PC-9 (cell line): ENCODE measurements around the gene ADTRP. TPM values are rescaled to one million over a fixed set of nuclear protein-coding genes. Genes with fewer than 3 reads are reported as not detected.

ENCODE experiments used
- BruUV-seq: library from RNA; stranded (reverse); fragments of 400-500 nt; replicated peaks from 2 replicates; lab custom pipeline; 2021; lab: Mats Ljungman, UMichigan
- CTCF ChIA-PET: fragments of 300-600 bp; sonication (Branson Sonifier 250); formaldehyde crosslinking; loops from one replicate; lab custom pipeline; 2022; ENCODE audit warnings: antibody characterized with exemption; lab: Charles Lee
- POLR2A ChIA-PET: fragments of 300-600 bp; sonication (Branson Sonifier 250); formaldehyde crosslinking; loops from one replicate; lab custom pipeline; 2022; ENCODE audit warnings: antibody characterized with exemption; ENCODE audit not compliant: unreplicated experiment; lab: Charles Lee
- DNase-seq, 2 experiments: peaks; one replicate each; pipeline versions ENCODE4 v3.0.0 to v3.0.0-alpha.2; 2015 to 2022; ENCODE audit warnings: mixed read lengths in 1 of 2
- H2AFZ ChIP-seq: fragments of 200-600 bp; sonication (generic); 2 replicates; pipeline ENCODE4 v1.8.1; 2017; ENCODE audit warnings: antibody characterized with exemption
- H3F3A ChIP-seq: fragments of 200-600 bp; sonication (generic); 2 replicates; pipeline ENCODE4 v1.8.1; 2017; ENCODE audit warnings: antibody characterized with exemption, mild to moderate bottlenecking, low read depth; ENCODE audit not compliant: insufficient read depth
- H3K27ac ChIP-seq: fragments of 200-600 bp; sonication (generic); 2 replicates; pipeline ENCODE4 v1.6.1; 2016; ENCODE audit warnings: mixed run types
- H3K27me3 ChIP-seq: fragments of 200-600 bp; sonication (generic); 2 replicates; pipeline ENCODE4 v1.6.1; 2016; ENCODE audit warnings: low read depth, mixed run types; ENCODE audit not compliant: insufficient read depth
- H3K36me3 ChIP-seq: fragments of 200-600 bp; sonication (generic); 2 replicates; pipeline ENCODE4 v1.6.1; 2016; ENCODE audit warnings: low read depth, mixed run types
- H3K4me1 ChIP-seq: fragments of 200-600 bp; sonication (generic); replicated peaks from 2 replicates; pipeline ENCODE4 v1.6.1; 2016; ENCODE audit warnings: mixed run types; ENCODE audit not compliant: insufficient read depth
- H3K4me2 ChIP-seq: fragments of 200-600 bp; sonication (generic); 2 replicates; pipeline ENCODE4 v1.6.1; 2017; ENCODE audit warnings: mixed run types
- H3K4me3 ChIP-seq: fragments of 200-600 bp; sonication (generic); 2 replicates; pipeline ENCODE4 v1.6.1; 2016; ENCODE audit warnings: mixed run types
- H3K79me2 ChIP-seq: fragments of 200-600 bp; sonication (generic); 2 replicates; pipeline ENCODE4 v1.6.1; 2017; ENCODE audit warnings: low read depth, mixed run types
- H3K9me2 ChIP-seq: fragments of 200-600 bp; sonication (generic); 2 replicates; pipeline ENCODE4 v1.8.1; 2017; ENCODE audit warnings: mild to moderate bottlenecking; ENCODE audit not compliant: insufficient read depth
- H3K9me3 ChIP-seq: fragments of 200-600 bp; sonication (generic); 2 replicates; pipeline ENCODE4 v1.8.1; 2016; ENCODE audit warnings: low read depth; ENCODE audit not compliant: insufficient read depth
- H4K20me1 ChIP-seq: fragments of 200-600 bp; sonication (generic); 2 replicates; pipeline ENCODE4 v1.8.1; 2017; ENCODE audit not compliant: insufficient read depth
- EZH2 ChIP-seq: fragments of 200-600 bp; sonication (generic); IDR thresholded peaks from 2 replicates; pipeline ENCODE4 v1.8.0; 2017; ENCODE audit warnings: antibody characterized with exemption, low read depth
- intact Hi-C: fragments of 100-400 bp; cut with micrococcal nuclease; formaldehyde crosslinking; loops from one replicate; pipeline ENCODE4 v1.10.0; 2022; ENCODE audit not compliant: unreplicated experiment
- total RNA-seq: library from RNA; stranded (reverse); gene quantifications from 2 replicates; pipeline ENCODE4 v1.2.3, GENCODE V29; 2021
- TF ChIP-seq, protein P1 (sequence below): fragments of 200-600 bp; sonication (generic); conservative IDR thresholded peaks from 2 replicates; pipeline ENCODE4 v1.6.1; 2017; ENCODE audit warnings: mixed run types, antibody characterized with exemption, mild to moderate bottlenecking, moderate library complexity

The ADTRP gene
- total RNA-seq, 1 experiment from 2014 or later: 4.1 TPM

DNA sequence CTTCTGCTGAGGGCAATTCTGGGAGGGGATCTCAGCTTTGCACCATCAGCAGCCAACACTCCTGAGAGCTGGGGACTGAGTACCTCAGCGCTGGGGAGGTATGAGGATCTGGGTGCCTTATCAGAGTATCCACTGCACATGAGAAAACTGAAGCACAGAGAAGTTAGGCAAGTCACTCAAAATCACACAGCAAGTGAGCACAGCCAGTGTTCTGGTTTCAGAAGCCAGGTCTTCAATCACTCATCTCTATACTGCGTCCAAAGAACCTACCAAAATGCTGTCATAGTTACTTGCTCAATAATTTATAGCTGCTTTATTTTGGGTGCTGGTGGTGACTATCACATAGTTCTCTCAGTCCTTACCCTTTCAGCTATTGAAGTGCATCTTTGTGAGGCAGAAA lies 5.0 kb downstream of the ADTRP start:
- DNase-seq: no peak
- no peaks in the 10 kb centered on the region for H4K20me1 ChIP-seq
- no peaks in the 10 kb centered on the region for H3K27me3 ChIP-seq
- H3K79me2 ChIP-seq: peaks cover 5% of the 10 kb centered on the region; the same call in 1 of the 2 replicates
- H3K36me3 ChIP-seq: no peaks in the 10 kb centered on the region
- intact Hi-C loops: loop anchor here (5.0 kb wide), 3 partner anchors 71 to 834 kb away; no protein-coding TSS in a partner anchor
- H3K4me2 ChIP-seq: 0 out of 2 replicates have a peak overlapping the region, but pooled peaks have one; percentile 86
- no peaks in the 10 kb centered on the region for H3K9me3 ChIP-seq
- ChIA-PET POLR2A (no interaction called here), CTCF (interaction anchor here (0.6 kb wide), 1 partner anchor 204 kb away, joined by 5 read pairs; no protein-coding TSS in a partner anchor)
- H3F3A ChIP-seq: peaks cover 45% of the 10 kb centered on the region
- no TSS peak for BruUV-seq
- no peak for TF ChIP-seq EZH2
- TF ChIP-seq, protein P1, sequence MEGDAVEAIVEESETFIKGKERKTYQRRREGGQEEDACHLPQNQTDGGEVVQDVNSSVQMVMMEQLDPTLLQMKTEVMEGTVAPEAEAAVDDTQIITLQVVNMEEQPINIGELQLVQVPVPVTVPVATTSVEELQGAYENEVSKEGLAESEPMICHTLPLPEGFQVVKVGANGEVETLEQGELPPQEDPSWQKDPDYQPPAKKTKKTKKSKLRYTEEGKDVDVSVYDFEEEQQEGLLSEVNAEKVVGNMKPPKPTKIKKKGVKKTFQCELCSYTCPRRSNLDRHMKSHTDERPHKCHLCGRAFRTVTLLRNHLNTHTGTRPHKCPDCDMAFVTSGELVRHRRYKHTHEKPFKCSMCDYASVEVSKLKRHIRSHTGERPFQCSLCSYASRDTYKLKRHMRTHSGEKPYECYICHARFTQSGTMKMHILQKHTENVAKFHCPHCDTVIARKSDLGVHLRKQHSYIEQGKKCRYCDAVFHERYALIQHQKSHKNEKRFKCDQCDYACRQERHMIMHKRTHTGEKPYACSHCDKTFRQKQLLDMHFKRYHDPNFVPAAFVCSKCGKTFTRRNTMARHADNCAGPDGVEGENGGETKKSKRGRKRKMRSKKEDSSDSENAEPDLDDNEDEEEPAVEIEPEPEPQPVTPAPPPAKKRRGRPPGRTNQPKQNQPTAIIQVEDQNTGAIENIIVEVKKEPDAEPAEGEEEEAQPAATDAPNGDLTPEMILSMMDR: no peak
- H3K27ac ChIP-seq: peak overlapping the region; percentile 98
- no peaks in the 10 kb centered on the region for H3K9me2 ChIP-seq
- H3K4me1 ChIP-seq: peaks cover 55% of the 10 kb centered on the region
- no peak overlapping the region for H3K4me3 ChIP-seq
- no peak overlapping the region for H2AFZ ChIP-seq

DNA sequence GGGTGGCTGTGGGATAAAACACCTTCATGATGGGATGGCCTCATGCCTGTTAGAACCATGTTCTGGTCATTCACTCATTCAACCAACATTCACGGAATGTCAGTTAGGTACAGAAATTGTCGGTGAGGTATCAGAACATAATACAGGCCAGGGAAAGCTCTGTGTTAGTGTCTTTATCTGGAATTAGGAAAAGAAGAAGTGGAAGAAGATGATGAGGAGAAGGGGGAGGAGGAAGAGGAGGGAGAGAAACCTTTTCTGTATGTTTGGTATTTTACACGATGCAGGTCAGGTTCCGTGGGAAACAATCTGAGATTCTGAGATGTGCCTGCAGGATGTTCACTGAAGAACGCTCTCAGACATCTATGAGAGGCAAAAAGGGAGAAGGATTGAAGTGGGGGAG lies 5.6 kb downstream of the ADTRP start:
- no TSS peak for BruUV-seq
- DNase-seq: no peak
- no peak for TF ChIP-seq EZH2
- TF ChIP-seq, protein P1: no peak
- Histone ChIP-seq H3F3A (peaks cover 49% of the 10 kb centered on the region), H3K27ac (peak overlapping the region; percentile 98), H3K4me1 (peaks cover 61% of the 10 kb centered on the region), H3K9me2 (no peaks in the 10 kb centered on the region), H3K4me2 (peak overlapping the region; percentile 86), H3K79me2 (peaks cover 6% of the 10 kb centered on the region; the same call in 1 of the 2 replicates), H3K4me3 (no peak overlapping the region), H3K36me3 (no peaks in the 10 kb centered on the region), H4K20me1 (no peaks in the 10 kb centered on the region), H2AFZ (0 out of 2 replicates have a peak overlapping the region, but pooled peaks have one; percentile 14), H3K27me3 (no peaks in the 10 kb centered on the region), H3K9me3 (no peaks in the 10 kb centered on the region)
- POLR2A ChIA-PET: no interaction called here
- intact Hi-C loops: loop anchor here (5.0 kb wide), 3 partner anchors 71 to 834 kb away; no protein-coding TSS in a partner anchor
- CTCF ChIA-PET: no interaction called here

DNA sequence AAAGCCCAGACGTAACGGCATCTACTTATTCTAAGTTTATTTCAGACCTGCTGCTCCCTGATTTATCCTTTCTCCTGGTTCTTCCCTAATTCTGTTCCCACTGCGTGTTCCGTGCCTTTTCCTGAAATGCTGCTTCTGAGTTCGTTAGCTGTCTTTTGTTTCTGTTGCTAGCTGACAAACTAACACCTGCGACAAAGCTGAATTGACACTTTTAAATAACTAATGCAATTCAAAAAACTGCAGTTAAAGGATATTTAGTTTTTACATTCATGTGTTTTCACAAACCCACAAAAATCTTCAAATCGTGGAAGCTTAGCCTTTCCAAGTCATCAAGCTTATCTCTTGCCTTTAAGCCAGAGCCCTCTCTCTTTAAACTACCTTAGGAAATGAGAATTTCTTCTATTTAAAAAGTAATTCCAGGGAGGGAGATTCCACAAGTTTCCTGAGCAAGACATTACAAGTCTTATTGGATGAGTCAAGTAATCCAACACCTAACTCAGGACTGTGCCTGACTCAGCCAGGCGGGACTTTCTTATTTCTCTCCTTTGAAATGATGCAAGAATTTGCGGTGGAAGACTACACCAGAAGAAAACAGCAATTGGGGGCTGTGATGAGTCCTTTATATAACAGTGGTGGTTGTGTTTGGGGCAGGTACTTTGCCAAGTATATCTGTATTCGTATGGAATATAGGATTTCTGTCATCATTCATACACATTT lies 6.3 kb downstream of the ADTRP start:
- Histone ChIP-seq H3K4me1 (peaks cover 68% of the 10 kb centered on the region), H3K36me3 (no peaks in the 10 kb centered on the region), H3F3A (peaks cover 56% of the 10 kb centered on the region), H4K20me1 (no peaks in the 10 kb centered on the region), H3K4me2 (peak overlapping the region; percentile 86), H3K79me2 (peaks cover 6% of the 10 kb centered on the region; the same call in 1 of the 2 replicates), H3K9me2 (no peaks in the 10 kb centered on the region), H3K27ac (peak overlapping the region; percentile 98), H2AFZ (0 out of 2 replicates have a peak overlapping the region, but pooled peaks have one; percentile 14), H3K4me3 (peak overlapping the region; percentile 52; the same call in 1 of the 2 replicates), H3K9me3 (no peaks in the 10 kb centered on the region), H3K27me3 (no peaks in the 10 kb centered on the region)
- BruUV-seq: no TSS peak
- DNase-seq: peak; percentile 63 to 99
- ChIA-PET POLR2A (interaction anchor here (0.7 kb wide), 1 partner anchor 163 kb away, joined by 3 read pairs; no protein-coding TSS in a partner anchor), CTCF (interaction anchor here (0.6 kb wide), 1 partner anchor 16 kb away, joined by 3 read pairs; no protein-coding TSS in a partner anchor)
- TF ChIP-seq, protein P1: 0 out of 2 replicates have a peak, but pooled peaks have one; percentile 16
- TF ChIP-seq EZH2: no peak
- intact Hi-C loops: loop anchor here (1.0 to 5.0 kb wide), 6 partner anchors 70 to 835 kb away; no protein-coding TSS in a partner anchor
